IPS-18c (cell line): Measurements from ENCODE around the gene SLC16A2.
"Not testable (repeated sequence)": the region's sequence is repeated elsewhere in the genome, so short reads cannot be mapped to it uniquely, and the experiment has no call there.

ENCODE experiments used
- H3K4me3 ChIP-seq: 2 replicates; pipeline ENCODE4 v1.7.0; 2013; ENCODE audit warnings: low read depth, mild to moderate bottlenecking, low read length, moderate library complexity; ENCODE audit not compliant: insufficient read depth
- H3K9me3 ChIP-seq: one replicate; pipeline ENCODE4 v1.6.1; 2013; ENCODE audit warnings: mild to moderate bottlenecking, low read length, moderate library complexity; ENCODE audit not compliant: control insufficient read depth, insufficient read depth

Gene SLC16A2

GRCh38 chrX:74431797-74432196 lies 10.5 kb downstream of the SLC16A2 start:
- Histone ChIP-seq H3K9me3 (no peaks in the 10 kb centered on the region), H3K4me3 (no peak overlapping the region)

- Histone ChIP-seq H3K4me3 (no peak overlapping the region), H3K9me3 (no peaks in the 10 kb centered on the region)
These were observed 13.0 kb downstream of the SLC16A2 start for GRCh38 chrX:74434336-74434735.

GRCh38 chrX:74437530-74437929 lies 16.2 kb downstream of the SLC16A2 start:
- H3K4me3 ChIP-seq: no peak overlapping the region

GRCh38 chrX:74438764-74439163 lies 17.5 kb downstream of the SLC16A2 start:
- H3K9me3 ChIP-seq: no peaks in the 10 kb centered on the region

More at GRCh38 chrX:74437530-74437929, 16.2 kb downstream of the SLC16A2 start:
- H3K9me3 ChIP-seq: no peaks in the 10 kb centered on the region

GRCh38 chrX:74445099-74445498 lies 23.8 kb downstream of the SLC16A2 start:
- H3K9me3 ChIP-seq: no peaks in the 10 kb centered on the region
- H3K4me3 ChIP-seq: no peak overlapping the region

More at GRCh38 chrX:74438764-74439163, 17.5 kb downstream of the SLC16A2 start:
- no peak overlapping the region for H3K4me3 ChIP-seq

GRCh38 chrX:74446876-74447275 lies 25.6 kb downstream of the SLC16A2 start:
- Histone ChIP-seq H3K9me3 (peaks cover 2% of the 10 kb centered on the region), H3K4me3 (no peak overlapping the region)

- H3K4me3 ChIP-seq: no peak overlapping the region
- peaks cover 2% of the 10 kb centered on the region for H3K9me3 ChIP-seq
These were observed 27.4 kb downstream of the SLC16A2 start for GRCh38 chrX:74448669-74449068.

- no peak overlapping the region for H3K4me3 ChIP-seq
- H3K9me3 ChIP-seq: peaks cover 2% of the 10 kb centered on the region
These were observed 28.1 kb downstream of the SLC16A2 start for GRCh38 chrX:74449322-74449936.

GRCh38 chrX:74449937-74450330 lies 28.6 kb downstream of the SLC16A2 start:
- H3K9me3 ChIP-seq: peaks cover 2% of the 10 kb centered on the region
- H3K4me3 ChIP-seq: no peak overlapping the region

- H3K4me3 ChIP-seq: no peak overlapping the region
These were observed 29.6 kb downstream of the SLC16A2 start for GRCh38 chrX:74450803-74451449.

GRCh38 chrX:74451450-74452198 lies 30.3 kb downstream of the SLC16A2 start:
- Histone ChIP-seq H3K4me3 (no peak overlapping the region), H3K9me3 (peaks cover 2% of the 10 kb centered on the region)

More at GRCh38 chrX:74450803-74451449, 29.6 kb downstream of the SLC16A2 start:
- peaks cover 2% of the 10 kb centered on the region for H3K9me3 ChIP-seq

- peaks cover 2% of the 10 kb centered on the region for H3K9me3 ChIP-seq
- no peak overlapping the region for H3K4me3 ChIP-seq
These were observed 30.8 kb downstream of the SLC16A2 start for GRCh38 chrX:74452199-74452481.

- H3K4me3 ChIP-seq: no peak overlapping the region
- peaks cover 2% of the 10 kb centered on the region for H3K9me3 ChIP-seq
These were observed 31.9 kb downstream of the SLC16A2 start for GRCh38 chrX:74453178-74453577.

- H3K9me3 ChIP-seq, H3K4me3 ChIP-seq: not testable (repeated sequence)
These were observed 32.9 kb downstream of the SLC16A2 start for GRCh38 chrX:74454233-74454632.

- Histone ChIP-seq H3K9me3 (no peaks in the 10 kb centered on the region), H3K4me3 (no peak overlapping the region)
These were observed 37.4 kb downstream of the SLC16A2 start for GRCh38 chrX:74458736-74459135.

- Histone ChIP-seq H3K9me3 (no peaks in the 10 kb centered on the region), H3K4me3 (no peak overlapping the region)
These were observed 40.1 kb downstream of the SLC16A2 start for GRCh38 chrX:74461384-74461783.

GRCh38 chrX:74464722-74465121 lies 43.4 kb downstream of the SLC16A2 start:
- H3K9me3 ChIP-seq: no peaks in the 10 kb centered on the region
- H3K4me3 ChIP-seq: no peak overlapping the region

GRCh38 chrX:74465424-74465823 lies 44.1 kb downstream of the SLC16A2 start:
- H3K4me3 ChIP-seq: no peak overlapping the region
- H3K9me3 ChIP-seq: peaks cover 3% of the 10 kb centered on the region
